K562 (cell line): ENCODE data around the gene RETSAT. TPM values are rescaled to one million over a fixed set of nuclear protein-coding genes. Genes with fewer than 3 reads are reported as not detected.
A peak's percentile ranks its signal among the peaks of the same experiment; 100 is the strongest.

ENCODE experiments used
- CBX5 ChIP-seq: IDR thresholded peaks from 2 replicates; pipeline ENCODE4 v1.6.1; 2014; ENCODE audit warnings: low read depth, borderline replicate concordance
- DACH1 ChIP-seq: fragments of 450-650 bp; IDR thresholded peaks from 2 replicates; pipeline ENCODE4 v1.6.1; 2018; ENCODE audit not compliant: partially characterized antibody
- ETS2 ChIP-seq: IDR thresholded peaks from 2 replicates; pipeline ENCODE4 v1.6.1; 2016; ENCODE audit warnings: borderline replicate concordance, missing genetic modification characterization, mild to moderate bottlenecking, moderate library complexity, missing compliant biosample characterization; ENCODE audit not compliant: poor library complexity, severe bottlenecking
- FOXP1 ChIP-seq: sonication (generic); formaldehyde crosslinking; IDR thresholded peaks from 2 replicates; pipeline ENCODE4 v1.8.0; 2022; ENCODE audit warnings: mild to moderate bottlenecking, missing genetic modification reagents
- JUND ChIP-seq, 2 experiments: IDR thresholded peaks; 2 replicates in 1 of 2; 3 replicates in 1 of 2; pipeline ENCODE4 v1.6.1; 2011; ENCODE audit warnings: borderline replicate concordance in 2 of 2, low read depth in 2 of 2, low read length in 2 of 2, improper control_type of control experiment in 1 of 2, missing biosample characterization in 1 of 2, missing genetic modification characterization in 1 of 2, missing genetic modification reagents in 1 of 2
- KLF1 ChIP-seq: fragments of 450-650 bp; IDR thresholded peaks from 2 replicates; pipeline ENCODE4 v1.6.1; 2016; ENCODE audit warnings: missing genetic modification characterization, missing compliant biosample characterization
- KLF10 ChIP-seq: fragments of 250-450 bp; sonication (Bioruptor Pico); IDR thresholded peaks from 2 replicates; pipeline ENCODE4 v1.6.1; 2021; ENCODE audit warnings: matching md5 sums
- MCM3 ChIP-seq: fragments of 450-650 bp; IDR thresholded peaks from 2 replicates; pipeline ENCODE4 v1.6.1; 2016
- PHF20 ChIP-seq: fragments of 450-650 bp; IDR thresholded peaks from 2 replicates; pipeline ENCODE4 v1.6.1; 2018; ENCODE audit not compliant: partially characterized antibody
- SREBF1 ChIP-seq: fragments of 150-350 bp; IDR thresholded peaks from 2 replicates; pipeline ENCODE4 v1.6.1; 2014; ENCODE audit warnings: antibody characterized with exemption, low read depth, low read length, borderline replicate concordance
- ZBED1 ChIP-seq: IDR thresholded peaks from 2 replicates; pipeline ENCODE4 v1.6.1; 2014
- ZNF586 ChIP-seq: fragments of 450-650 bp; formaldehyde crosslinking; conservative IDR thresholded peaks from 2 replicates; pipeline ENCODE4 v1.4.0; 2020; ENCODE audit warnings: mild to moderate bottlenecking, moderate library complexity
- polyA plus RNA-seq, 8 experiments: library from polyadenylated mRNA; depleted of rRNA in 4 of 8; stranded (reverse) in 5 of 8; unstranded in 3 of 8; fragments of >200 nt; fragmentation: Nextera tagmentation in 2 of 8; fragmentation: Illumina TruSeq in 1 of 8; extraction: Ambion mirVana in 2 of 8; extraction: Trizol in 1 of 8; gene quantifications; 2 replicates each; pipeline versions ENCODE4 v1.2.1 to v1.2.3, GENCODE V29; 2011 to 2014; ENCODE audit warnings: inconsistent platforms in 1 of 8, missing spikeins in 1 of 8
- total RNA-seq, 7 experiments: library from RNA; depleted of rRNA in 6 of 7; stranded (reverse); fragments of >200 nt in 6 of 7; fragmentation: Illumina TruSeq in 2 of 7; extraction: Trizol in 2 of 7; gene quantifications; 2 replicates each; pipeline versions ENCODE4 v1.2.1 to v1.2.3, GENCODE V29; 2011 to 2021; ENCODE audit warnings: low replicate concordance in 1 of 7
- TF ChIP-seq, protein P1 (sequence below): fragments of 450-650 bp; IDR thresholded peaks from 2 replicates; pipeline ENCODE4 v1.6.1; 2014; ENCODE audit warnings: low read depth, mild to moderate bottlenecking, moderate library complexity, borderline replicate concordance
- TF ChIP-seq, protein P2 (sequence below), 2 experiments: fragments of 450-650 bp in 1 of 2; sonication (generic) in 1 of 2; formaldehyde crosslinking; conservative IDR thresholded peaks; 2 replicates each; pipeline versions ENCODE4 v1.4.0 to v1.8.1; 2020 to 2022; ENCODE audit warnings: mild to moderate bottlenecking in 1 of 2, missing genetic modification reagents in 1 of 2
- TF ChIP-seq, protein P3 (sequence below): fragments of 250-450 bp; sonication (Bioruptor Pico); IDR thresholded peaks from 2 replicates; pipeline ENCODE4 v1.8.0; 2021; ENCODE audit warnings: moderate library complexity, mild to moderate bottlenecking, inconsistent platforms
- TF ChIP-seq, protein P4 (sequence below), 2 experiments: fragments of 450-650 bp; formaldehyde crosslinking in 1 of 2; IDR thresholded peaks; 2 replicates each; pipeline versions ENCODE4 v1.4.0 to v1.6.1; 2014 to 2020; ENCODE audit warnings: mild to moderate bottlenecking in 2 of 2, borderline replicate concordance in 1 of 2, low read depth in 1 of 2

The RETSAT gene
- total and polyA plus RNA-seq, 9 of the 15 experiments (the other 6 are each of a cell fraction or from before 2014, with no cell fraction given) = 1.9 to 21.6 (median 16.5) TPM

DNA sequence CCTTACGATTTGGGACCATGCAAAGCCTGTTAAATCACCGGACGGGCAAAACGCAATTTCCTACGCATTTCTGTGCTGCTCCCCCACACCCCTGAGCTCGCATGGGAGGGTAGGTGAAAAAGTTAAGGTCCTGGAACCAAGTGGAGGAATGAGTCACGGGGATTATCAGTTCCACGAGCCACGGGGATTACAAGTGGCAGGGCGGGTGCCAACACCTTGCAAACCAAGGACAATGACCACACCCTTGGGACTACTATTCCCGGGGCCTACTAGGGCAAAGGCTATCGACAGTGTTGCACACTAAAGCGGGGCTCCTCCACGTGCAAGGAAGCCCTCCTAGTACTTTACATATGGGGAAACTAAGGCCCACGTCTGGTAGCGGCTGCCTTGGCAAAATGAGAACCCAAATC, 447 bp downstream of the RETSAT start (continued):
- TF ChIP-seq, protein P1, sequence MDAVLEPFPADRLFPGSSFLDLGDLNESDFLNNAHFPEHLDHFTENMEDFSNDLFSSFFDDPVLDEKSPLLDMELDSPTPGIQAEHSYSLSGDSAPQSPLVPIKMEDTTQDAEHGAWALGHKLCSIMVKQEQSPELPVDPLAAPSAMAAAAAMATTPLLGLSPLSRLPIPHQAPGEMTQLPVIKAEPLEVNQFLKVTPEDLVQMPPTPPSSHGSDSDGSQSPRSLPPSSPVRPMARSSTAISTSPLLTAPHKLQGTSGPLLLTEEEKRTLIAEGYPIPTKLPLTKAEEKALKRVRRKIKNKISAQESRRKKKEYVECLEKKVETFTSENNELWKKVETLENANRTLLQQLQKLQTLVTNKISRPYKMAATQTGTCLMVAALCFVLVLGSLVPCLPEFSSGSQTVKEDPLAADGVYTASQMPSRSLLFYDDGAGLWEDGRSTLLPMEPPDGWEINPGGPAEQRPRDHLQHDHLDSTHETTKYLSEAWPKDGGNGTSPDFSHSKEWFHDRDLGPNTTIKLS = no peak
- TF ChIP-seq CBX5 (no peak), ZBED1 (no peak), JUND (IDR thresholded peaks at IDR 0.05; ENCODE audit: borderline replicate concordance, low read depth, low read length) (peak; percentile 78), JUND (tag; IDR thresholded peaks at IDR 0.05; ENCODE audit: borderline replicate concordance, low read depth, low read length) (peak; percentile 57; the same call in 1 of the 3 replicates), SREBF1 (no peak), PHF20 (no peak), KLF10 (CRISPR knock-in tag) (no peak), KLF1 (tag) (0 out of 2 replicates have a peak, but pooled peaks have one; percentile 37), ETS2 (tag) (no peak), FOXP1 (CRISPR knock-in tag) (no peak), ZNF586 (CRISPR knock-in tag) (0 out of 2 replicates have a peak, but pooled peaks have one; percentile 40), MCM3 (no peak), DACH1 (no peak)
- TF ChIP-seq, protein P2, sequence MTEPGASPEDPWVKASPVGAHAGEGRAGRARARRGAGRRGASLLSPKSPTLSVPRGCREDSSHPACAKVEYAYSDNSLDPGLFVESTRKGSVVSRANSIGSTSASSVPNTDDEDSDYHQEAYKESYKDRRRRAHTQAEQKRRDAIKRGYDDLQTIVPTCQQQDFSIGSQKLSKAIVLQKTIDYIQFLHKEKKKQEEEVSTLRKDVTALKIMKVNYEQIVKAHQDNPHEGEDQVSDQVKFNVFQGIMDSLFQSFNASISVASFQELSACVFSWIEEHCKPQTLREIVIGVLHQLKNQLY (CRISPR knock-in tag; conservative IDR thresholded peaks at IDR 0.05) = no peak
- TF ChIP-seq, protein P3, sequence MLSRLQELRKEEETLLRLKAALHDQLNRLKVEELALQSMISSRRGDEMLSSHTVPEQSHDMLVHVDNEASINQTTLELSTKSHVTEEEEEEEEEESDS = no peak
- TF ChIP-seq, protein P4, sequence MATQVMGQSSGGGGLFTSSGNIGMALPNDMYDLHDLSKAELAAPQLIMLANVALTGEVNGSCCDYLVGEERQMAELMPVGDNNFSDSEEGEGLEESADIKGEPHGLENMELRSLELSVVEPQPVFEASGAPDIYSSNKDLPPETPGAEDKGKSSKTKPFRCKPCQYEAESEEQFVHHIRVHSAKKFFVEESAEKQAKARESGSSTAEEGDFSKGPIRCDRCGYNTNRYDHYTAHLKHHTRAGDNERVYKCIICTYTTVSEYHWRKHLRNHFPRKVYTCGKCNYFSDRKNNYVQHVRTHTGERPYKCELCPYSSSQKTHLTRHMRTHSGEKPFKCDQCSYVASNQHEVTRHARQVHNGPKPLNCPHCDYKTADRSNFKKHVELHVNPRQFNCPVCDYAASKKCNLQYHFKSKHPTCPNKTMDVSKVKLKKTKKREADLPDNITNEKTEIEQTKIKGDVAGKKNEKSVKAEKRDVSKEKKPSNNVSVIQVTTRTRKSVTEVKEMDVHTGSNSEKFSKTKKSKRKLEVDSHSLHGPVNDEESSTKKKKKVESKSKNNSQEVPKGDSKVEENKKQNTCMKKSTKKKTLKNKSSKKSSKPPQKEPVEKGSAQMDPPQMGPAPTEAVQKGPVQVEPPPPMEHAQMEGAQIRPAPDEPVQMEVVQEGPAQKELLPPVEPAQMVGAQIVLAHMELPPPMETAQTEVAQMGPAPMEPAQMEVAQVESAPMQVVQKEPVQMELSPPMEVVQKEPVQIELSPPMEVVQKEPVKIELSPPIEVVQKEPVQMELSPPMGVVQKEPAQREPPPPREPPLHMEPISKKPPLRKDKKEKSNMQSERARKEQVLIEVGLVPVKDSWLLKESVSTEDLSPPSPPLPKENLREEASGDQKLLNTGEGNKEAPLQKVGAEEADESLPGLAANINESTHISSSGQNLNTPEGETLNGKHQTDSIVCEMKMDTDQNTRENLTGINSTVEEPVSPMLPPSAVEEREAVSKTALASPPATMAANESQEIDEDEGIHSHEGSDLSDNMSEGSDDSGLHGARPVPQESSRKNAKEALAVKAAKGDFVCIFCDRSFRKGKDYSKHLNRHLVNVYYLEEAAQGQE (IDR thresholded peaks at IDR 0.05; ENCODE audit: borderline replicate concordance) = no peak
- TF ChIP-seq, protein P4 (CRISPR knock-in tag; IDR thresholded peaks at IDR 0.05; ENCODE audit: low read depth) = no peak
